Measurements from ENCODE around the gene TSFM. TPM values are rescaled to one million over a fixed set of nuclear protein-coding genes. Genes with fewer than 3 reads are reported as not detected.

TSFM gene
- total RNA-seq, 4 donors from 2014 or later = 37.6 to 47.5 (median 40.1) TPM

GRCh38 chr12:57745485-57745881, 37.1 kb upstream of the TSFM start:
- H3K4me1 ChIP-seq = peaks cover 6 to 12% of the 10 kb centered on the region in 2 donors
- no peak for ATAC-seq
- peaks cover 0 to 42% of the 10 kb centered on the region in 2 donors for H3K36me3 ChIP-seq
- peak overlapping the region; percentile 81 to 96 (median 94) for H3K4me3 ChIP-seq
- no peak for TF ChIP-seq POLR2A (IDR thresholded peaks at IDR 0.05)
- no peak for TF ChIP-seq CTCF (IDR thresholded peaks at IDR 0.05 in 4 of 5, conservative IDR thresholded peaks at IDR 0.05 in 1 of 5)
- intact Hi-C loops (cut with DNase I; ENCODE audit: low total_unique reads) (loop anchor here (2.0 to 5.0 kb wide), 2 partner anchors 37 to 223 kb away; partner anchors contain the start of genes MBD6 and TSFM), in situ Hi-C loops (cut with MboI; ENCODE audit: low sequenced_read_pairs in 4 of 4) (no loop called here)
- H3K27me3 ChIP-seq = peaks cover 0 to under 1% (median 0%) of the 10 kb centered on the region in 3 donors
- DNase-seq = no peak
- no peaks in the 10 kb centered on the region for H3K9me3 ChIP-seq
- H3K27ac ChIP-seq = peak overlapping the region; percentile 93 to 99 (median 98)

GRCh38 chr12:57746025-57746424, 36.6 kb upstream of the TSFM start:
- in situ Hi-C loops (cut with MboI; ENCODE audit: low sequenced_read_pairs in 4 of 4) (no loop called here), intact Hi-C loops (cut with DNase I; ENCODE audit: low total_unique reads) (loop anchor here (5.0 kb wide), 1 partner anchor 36 kb away; the partner anchor contains the start of gene TSFM)
- Histone ChIP-seq H3K27ac (peak overlapping the region; percentile 93 to 99 (median 98)), H3K4me3 (peak overlapping the region in 1 of 4 donors; percentile 81), H3K4me1 (peaks cover 11 to 15% of the 10 kb centered on the region in 2 donors), H3K9me3 (no peaks in the 10 kb centered on the region), H3K36me3 (peaks cover 0 to 47% of the 10 kb centered on the region in 2 donors), H3K27me3 (no peaks in the 10 kb centered on the region)
- TF ChIP-seq CTCF (IDR thresholded peaks at IDR 0.05 in 4 of 5, conservative IDR thresholded peaks at IDR 0.05 in 1 of 5) (no peak), POLR2A (IDR thresholded peaks at IDR 0.05) (no peak)
- no peak for ATAC-seq
- DNase-seq = no peak

GRCh38 chr12:57749061-57749460, 33.5 kb upstream of the TSFM start:
- Histone ChIP-seq H3K4me3 (no peak overlapping the region), H3K4me1 (peaks cover 16 to 26% of the 10 kb centered on the region in 2 donors), H3K36me3 (peaks cover 0 to 47% of the 10 kb centered on the region in 2 donors), H3K27ac (no peak overlapping the region), H3K9me3 (no peaks in the 10 kb centered on the region), H3K27me3 (no peaks in the 10 kb centered on the region)
- intact Hi-C loops (cut with DNase I; ENCODE audit: low total_unique reads) (loop anchor here (5.0 kb wide), 1 partner anchor 33 kb away; the partner anchor contains the start of gene TSFM), in situ Hi-C loops (cut with MboI; ENCODE audit: low sequenced_read_pairs in 4 of 4) (no loop called here)
- no peak for ATAC-seq
- no peak for DNase-seq
- no peak for TF ChIP-seq POLR2A (IDR thresholded peaks at IDR 0.05)
- no peak for TF ChIP-seq CTCF (IDR thresholded peaks at IDR 0.05 in 4 of 5, conservative IDR thresholded peaks at IDR 0.05 in 1 of 5)

GRCh38 chr12:57750561-57751431, 31.8 kb upstream of the TSFM start:
- in situ Hi-C loops (cut with MboI; ENCODE audit: low sequenced_read_pairs in 4 of 4) = no loop called here
- DNase-seq (no peak), ATAC-seq (no peak)
- Histone ChIP-seq H3K36me3 (peaks cover 0 to 47% of the 10 kb centered on the region in 2 donors), H3K4me1 (peaks cover 17 to 22% of the 10 kb centered on the region in 2 donors), H3K9me3 (no peaks in the 10 kb centered on the region), H3K27ac (peak overlapping the region; percentile 94 to 98 (median 96)), H3K27me3 (no peaks in the 10 kb centered on the region), H3K4me3 (peak overlapping the region; percentile 74 to 95 (median 80))
- intact Hi-C loops (cut with DNase I; ENCODE audit: low total_unique reads) = no loop called here
- no peak for TF ChIP-seq POLR2A (IDR thresholded peaks at IDR 0.05)
- no peak for TF ChIP-seq CTCF (IDR thresholded peaks at IDR 0.05 in 4 of 5, conservative IDR thresholded peaks at IDR 0.05 in 1 of 5)
